ENCODE measurements around the gene WNT9A. TPM values are rescaled to one million over a fixed set of nuclear protein-coding genes. Genes with fewer than 3 reads are reported as not detected.
A peak's percentile ranks its signal among the peaks of the same experiment; 100 is the strongest.

Gene WNT9A
- total and polyA plus RNA-seq, 9 of the 15 experiments (the other 6 are each of a cell fraction or from before 2014, with no cell fraction given), result 0.04 to 0.17 (median 0.10) TPM; not detected in 4

- Histone ChIP-seq H3K79me2 (ENCODE audit: control insufficient read depth, insufficient read depth, low read length) (no peaks in the 10 kb centered on the region), H3K4me1 (replicated peaks in 1 of 2; ENCODE audit: control insufficient read depth in 2 of 2, insufficient read depth in 2 of 2, low read length in 2 of 2) (peaks cover 0 to 34% of the 10 kb centered on the region in 2 experiments; a peak in 1 of 5 replicates), H3K4me2 (ENCODE audit: insufficient read depth, low read length) (no peak overlapping the region), H3K9me3 (replicated peaks; ENCODE audit: control insufficient read depth, insufficient read depth, low read depth, low read length) (no peaks in the 10 kb centered on the region; the same call in 1 of the 2 replicates), H3K9me1 (ENCODE audit: control insufficient read depth, insufficient read depth, low read length) (no peaks in the 10 kb centered on the region), H3K27ac (ENCODE audit: extremely low read depth, low read depth, low read length) (no peak overlapping the region), H4K20me1 (replicated peaks; ENCODE audit: control insufficient read depth, insufficient read depth, low read length) (peaks cover 2% of the 10 kb centered on the region; the same call in 1 of the 2 replicates), H3K27me3 (ENCODE audit: control insufficient read depth in 2 of 2, insufficient read depth in 2 of 2, low read length in 2 of 2) (peaks cover 46 to 97% of the 10 kb centered on the region in 2 experiments; a peak in 4 of 5 replicates), H3K4me3 (no peak overlapping the region), H3K36me3 (ENCODE audit: control insufficient read depth, insufficient read depth, low read length) (no peaks in the 10 kb centered on the region), H3K9ac (ENCODE audit: insufficient read depth in 1 of 2, low read depth in 2 of 2, low read length in 2 of 2) (peak overlapping the region in 1 of 2 experiments; percentile 18; a peak in 1 of 4 replicates), H2AFZ (ENCODE audit: low read depth, low read length) (no peak overlapping the region)
- ChIA-PET POLR2A (interaction anchor here (0.7 to 0.9 kb wide), 2 partner anchors 9 to 209 kb away, joined by 3 to 7 read pairs; no protein-coding TSS in a partner anchor), CTCF (ENCODE audit: low intra/inter-chr PET ratio) (no interaction called here)
- DNase-seq (ENCODE audit: extremely low read depth in 1 of 4, low spot score in 3 of 4) (no peak), FAIRE-seq (no peak), ATAC-seq (no peak)
- in situ Hi-C loops (cut with MboI), result loop anchor here (10.0 kb wide), 1 partner anchor 175 kb away; no protein-coding TSS in a partner anchor
- no TSS peak for BruUV-seq (replicated peaks)
- WGBS (ENCODE audit: insufficient coverage, low coverage, missing lambda C conversion rate), result under 1% methylated on average over 20 of the region's 20 CpGs
- intact Hi-C loops (cut with micrococcal nuclease), result loop anchor here (10.0 kb wide), 1 partner anchor 485 kb away; no protein-coding TSS in a partner anchor
- no peak for TF ChIP-seq ZZZ3 (IDR thresholded peaks at IDR 0.05)
- TF ChIP-seq CHD7 (IDR thresholded peaks at IDR 0.05; ENCODE audit: low read depth, low read length), result no peak
- TF ChIP-seq MEF2D (tag; conservative IDR thresholded peaks at IDR 0.05; ENCODE audit: low read depth), result no peak
- TF ChIP-seq NFATC3 (IDR thresholded peaks at IDR 0.05), result no peak
- TF ChIP-seq KLF10 (CRISPR knock-in tag; IDR thresholded peaks at IDR 0.05), result no peak
- TF ChIP-seq ZBTB49 (CRISPR knock-in tag; IDR thresholded peaks at IDR 0.05; ENCODE audit: borderline replicate concordance), result no peak
These were observed 7.7 kb downstream of the WNT9A start for GRCh38 chr1:227939791-227940771.
